Muscle layer of colon (tissue), 2 donors: ENCODE data around the gene HMCES.

Experiments
- H3K27ac ChIP-seq: one replicate; pipeline ENCODE4 v1.7.0; 2013; ENCODE audit warnings: low read depth, mild to moderate bottlenecking, low read length, moderate library complexity
- H3K27me3 ChIP-seq, 2 donors: one replicate each; pipeline ENCODE4 v1.7.0; 2013; ENCODE audit warnings: low read length in 2 of 2, mild to moderate bottlenecking in 2 of 2; ENCODE audit not compliant: insufficient read depth in 2 of 2, control insufficient read depth in 1 of 2
- H3K36me3 ChIP-seq: one replicate; pipeline ENCODE4 v1.7.0; 2013; ENCODE audit warnings: mild to moderate bottlenecking, low read length; ENCODE audit not compliant: insufficient read depth
- H3K4me1 ChIP-seq: one replicate; pipeline ENCODE4 v1.7.0; 2013; ENCODE audit warnings: mild to moderate bottlenecking, low read length; ENCODE audit not compliant: insufficient read depth
- H3K4me3 ChIP-seq, 2 donors: one replicate each; pipeline ENCODE4 v1.7.0; 2013; ENCODE audit warnings: low read length in 2 of 2, low read depth in 1 of 2, mild to moderate bottlenecking in 1 of 2, moderate library complexity in 1 of 2
- H3K9ac ChIP-seq: one replicate; pipeline ENCODE4 v1.7.0; 2013; ENCODE audit warnings: low read length
- H3K9me3 ChIP-seq: one replicate; pipeline ENCODE4 v1.7.0; 2013; ENCODE audit warnings: mild to moderate bottlenecking, low read length
- donor health status: abdominal sarcoma.
- donor health status: Adenocarcinoma of cecum.

Gene HMCES

GRCh38 chr3:129278439-129278965, at the start of gene HMCES:
HMCES (plus strand) TSS chr3:129278870; CDS start chr3:129279733, 863 bp downstream.
- Histone ChIP-seq H3K9me3 (no peaks in the 10 kb centered on the region), H3K27me3 (no peaks in the 10 kb centered on the region), H3K36me3 (peaks cover 44% of the 10 kb centered on the region), H3K4me1 (peaks cover 16% of the 10 kb centered on the region), H3K4me3 (peak within 1 kb of the TSS; percentile 78 to 91), H3K9ac (peak within 1 kb of the TSS; percentile 94), H3K27ac (peak within 1 kb of the TSS; percentile 88)

GRCh38 chr3:129228891-129229585, 49.6 kb upstream of the HMCES start:
- peaks cover 30% of the 10 kb centered on the region for H3K4me1 ChIP-seq
- no peak overlapping the region for H3K9ac ChIP-seq
- no peak overlapping the region for H3K27ac ChIP-seq
- no peaks in the 10 kb centered on the region for H3K36me3 ChIP-seq
- no peaks in the 10 kb centered on the region for H3K9me3 ChIP-seq
- H3K4me3 ChIP-seq: no peak overlapping the region
- no peaks in the 10 kb centered on the region for H3K27me3 ChIP-seq

GRCh38 chr3:129230311-129231019, 48.2 kb upstream of the HMCES start:
- Histone ChIP-seq H3K27ac (no peak overlapping the region), H3K9ac (no peak overlapping the region), H3K36me3 (no peaks in the 10 kb centered on the region), H3K27me3 (no peaks in the 10 kb centered on the region), H3K4me1 (peaks cover 24% of the 10 kb centered on the region), H3K9me3 (no peaks in the 10 kb centered on the region), H3K4me3 (no peak overlapping the region)

- no peaks in the 10 kb centered on the region for H3K36me3 ChIP-seq
- no peaks in the 10 kb centered on the region for H3K27me3 ChIP-seq
- no peaks in the 10 kb centered on the region for H3K9me3 ChIP-seq
- H3K9ac ChIP-seq: no peak overlapping the region
- no peak overlapping the region for H3K4me3 ChIP-seq
- H3K4me1 ChIP-seq: peaks cover 13% of the 10 kb centered on the region
- no peak overlapping the region for H3K27ac ChIP-seq
Measured at GRCh38 chr3:129231331-129232119, 47.1 kb upstream of the HMCES start.

GRCh38 chr3:129233538-129233937, 45.1 kb upstream of the HMCES start:
- Histone ChIP-seq H3K27ac (no peak overlapping the region), H3K36me3 (no peaks in the 10 kb centered on the region), H3K9ac (no peak overlapping the region), H3K4me3 (no peak overlapping the region), H3K9me3 (no peaks in the 10 kb centered on the region), H3K4me1 (no peaks in the 10 kb centered on the region), H3K27me3 (no peaks in the 10 kb centered on the region)

- H3K9ac ChIP-seq: no peak overlapping the region
- no peaks in the 10 kb centered on the region for H3K27me3 ChIP-seq
- no peak overlapping the region for H3K27ac ChIP-seq
- no peak overlapping the region for H3K4me3 ChIP-seq
- no peaks in the 10 kb centered on the region for H3K9me3 ChIP-seq
- H3K36me3 ChIP-seq: no peaks in the 10 kb centered on the region
- no peaks in the 10 kb centered on the region for H3K4me1 ChIP-seq
Measured at GRCh38 chr3:129234441-129234840, 44.2 kb upstream of the HMCES start.

GRCh38 chr3:129235344-129235917, 43.2 kb upstream of the HMCES start:
- H3K36me3 ChIP-seq: no peaks in the 10 kb centered on the region
- H3K27ac ChIP-seq: no peak overlapping the region
- H3K9me3 ChIP-seq: no peaks in the 10 kb centered on the region
- no peak overlapping the region for H3K9ac ChIP-seq
- no peak overlapping the region for H3K4me3 ChIP-seq
- H3K4me1 ChIP-seq: no peaks in the 10 kb centered on the region
- no peaks in the 10 kb centered on the region for H3K27me3 ChIP-seq

GRCh38 chr3:129238945-129239705, 39.5 kb upstream of the HMCES start:
- no peak overlapping the region for H3K9ac ChIP-seq
- H3K36me3 ChIP-seq: peaks cover 3% of the 10 kb centered on the region
- no peak overlapping the region for H3K4me3 ChIP-seq
- no peak overlapping the region for H3K27ac ChIP-seq
- no peaks in the 10 kb centered on the region for H3K27me3 ChIP-seq
- H3K4me1 ChIP-seq: no peaks in the 10 kb centered on the region
- H3K9me3 ChIP-seq: no peaks in the 10 kb centered on the region

GRCh38 chr3:129239991-129240390, 38.7 kb upstream of the HMCES start:
- Histone ChIP-seq H3K9ac (no peak overlapping the region), H3K4me3 (no peak overlapping the region), H3K27ac (no peak overlapping the region)

GRCh38 chr3:129240436-129240835, 38.2 kb upstream of the HMCES start:
- Histone ChIP-seq H3K36me3 (peaks cover 3% of the 10 kb centered on the region), H3K9me3 (no peaks in the 10 kb centered on the region), H3K9ac (no peak overlapping the region), H3K4me1 (peaks cover 4% of the 10 kb centered on the region), H3K27me3 (no peaks in the 10 kb centered on the region), H3K27ac (no peak overlapping the region), H3K4me3 (no peak overlapping the region)

More at GRCh38 chr3:129239991-129240390, 38.7 kb upstream of the HMCES start:
- peaks cover 3% of the 10 kb centered on the region for H3K36me3 ChIP-seq
- no peaks in the 10 kb centered on the region for H3K27me3 ChIP-seq
- no peaks in the 10 kb centered on the region for H3K4me1 ChIP-seq
- no peaks in the 10 kb centered on the region for H3K9me3 ChIP-seq
